PFSK-1 (cell line): ENCODE data around the gene TMPRSS11F.

Experiments
- FOXP2 ChIP-seq: optimal IDR thresholded peaks from 2 replicates; pipeline ENCODE3; 2011; ENCODE audit warnings: borderline replicate concordance, control low read depth, inconsistent platforms; ENCODE audit not compliant: insufficient read depth; ENCODE audit errors: extremely low read length, extremely low read depth
- POLR2AphosphoS5 ChIP-seq: IDR thresholded peaks from 2 replicates; pipeline ENCODE4 v1.6.1; 2012; ENCODE audit warnings: low read depth, mild to moderate bottlenecking, control low read depth, low read length, moderate library complexity
- REST ChIP-seq, 2 experiments: IDR thresholded peaks; 2 replicates each; pipeline versions ENCODE4 v1.6.1 to v1.8.0; 2011 to 2012; ENCODE audit warnings: low read depth in 2 of 2, low read length in 2 of 2, control low read depth in 1 of 2, inconsistent platforms in 1 of 2, mild to moderate bottlenecking in 1 of 2, moderate library complexity in 1 of 2; ENCODE audit not compliant: insufficient read depth in 1 of 2
- SIN3A ChIP-seq: IDR thresholded peaks from 2 replicates; pipeline ENCODE4 v1.6.1; 2012; ENCODE audit warnings: mild to moderate bottlenecking, low read length, moderate library complexity, borderline replicate concordance; ENCODE audit not compliant: insufficient read depth
- TAF1 ChIP-seq: IDR thresholded peaks from 2 replicates; pipeline ENCODE4 v1.6.1; 2012; ENCODE audit warnings: low read length, control low read depth, borderline replicate concordance; ENCODE audit not compliant: insufficient read depth

- no peak for TF ChIP-seq REST (IDR thresholded peaks at IDR 0.05; ENCODE audit: insufficient read depth in 1 of 2, low read depth in 2 of 2, low read length in 2 of 2)
- TF ChIP-seq POLR2AphosphoS5 = no peak
- TF ChIP-seq SIN3A = no peak
- TF ChIP-seq TAF1 = no peak
- no peak for TF ChIP-seq FOXP2
Observed at GRCh38 chr4:68148800-68149685, 19.4 kb upstream of the TMPRSS11F start.
